KOPT-K1 (cell line): ENCODE results near the gene SDF2.
"Not testable (repeated sequence)": the region's sequence is repeated elsewhere in the genome, so short reads cannot be mapped to it uniquely, and the experiment has no call there.

Experiments used
- H3K27ac ChIP-seq: fragments of 200-600 bp; sonication (generic); 2 replicates; pipeline ENCODE4 v1.5.1; 2016; ENCODE audit warnings: antibody characterized with exemption, mild to moderate bottlenecking, low read depth, low read length; ENCODE audit not compliant: poor library complexity, severe bottlenecking
- H3K36me3 ChIP-seq: fragments of 200-600 bp; sonication (generic); 2 replicates; pipeline ENCODE4 v1.5.1; 2017; ENCODE audit warnings: antibody characterized with exemption, mild to moderate bottlenecking, low read length, moderate library complexity; ENCODE audit not compliant: insufficient read depth
- H3K9me3 ChIP-seq: fragments of 200-600 bp; sonication (generic); 2 replicates; pipeline ENCODE4 v1.5.1; 2017; ENCODE audit warnings: antibody characterized with exemption, low read length, mild to moderate bottlenecking; ENCODE audit not compliant: insufficient read depth, poor library complexity, severe bottlenecking

SDF2 gene

DNA sequence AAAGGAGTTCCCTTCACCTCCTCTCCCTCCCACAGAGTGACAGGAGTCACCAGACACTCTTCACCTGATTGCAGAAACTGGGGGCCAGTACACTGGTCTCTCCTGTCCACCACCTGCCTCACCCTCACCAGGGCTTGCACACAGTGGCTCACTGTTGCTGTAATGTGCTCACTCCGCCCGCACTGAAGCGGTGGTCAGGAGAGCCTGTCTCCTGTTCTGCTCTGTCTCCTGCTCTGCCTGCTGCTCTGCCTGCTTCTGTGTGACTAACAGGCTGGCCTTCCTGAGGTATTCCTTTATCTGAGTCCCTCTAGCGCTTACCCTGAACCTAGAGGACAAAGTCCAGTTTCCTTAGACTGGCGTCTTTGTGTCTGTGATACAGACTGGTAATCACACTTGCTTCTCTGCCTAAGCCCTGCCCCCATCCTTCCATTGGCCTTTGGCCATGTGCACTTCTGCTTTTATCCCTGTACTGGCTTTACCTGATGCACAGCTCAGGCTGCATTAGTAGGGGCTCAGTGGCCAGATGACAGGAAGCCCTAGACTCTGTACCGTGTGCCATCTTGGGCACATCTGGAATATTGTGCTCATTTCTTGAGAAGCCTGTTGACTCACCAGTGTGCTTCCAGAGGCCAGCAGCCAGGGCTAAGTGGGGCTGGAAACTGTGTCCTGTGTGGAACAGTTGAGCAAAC, 36.7 kb upstream of the SDF2 start:
- no peaks in the 10 kb centered on the region for H3K9me3 ChIP-seq
- H3K36me3 ChIP-seq = peaks cover 100% of the 10 kb centered on the region
- H3K27ac ChIP-seq = no peak overlapping the region

DNA sequence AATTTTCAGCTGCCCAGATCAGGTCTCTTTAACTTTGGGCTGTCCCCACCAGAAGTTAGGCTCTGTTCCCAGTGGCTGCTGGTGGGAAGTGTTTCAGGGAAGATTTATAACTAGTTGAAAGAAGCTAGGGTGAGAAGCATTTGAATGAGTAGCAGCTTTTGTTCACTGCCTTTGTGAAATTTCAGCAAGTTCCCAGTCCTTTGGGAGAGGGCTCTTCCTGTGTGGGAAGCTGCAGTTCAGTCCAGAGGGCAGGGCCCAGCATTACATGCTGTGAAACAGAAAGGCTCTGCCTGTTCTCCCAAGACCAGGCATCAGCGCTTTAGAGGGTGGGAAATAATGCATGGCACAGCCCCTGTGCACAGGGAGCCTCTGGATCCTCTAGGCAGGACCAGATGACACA, 32.2 kb upstream of the SDF2 start:
- Histone ChIP-seq H3K27ac (no peak overlapping the region), H3K36me3 (peaks cover 100% of the 10 kb centered on the region), H3K9me3 (no peaks in the 10 kb centered on the region)

DNA sequence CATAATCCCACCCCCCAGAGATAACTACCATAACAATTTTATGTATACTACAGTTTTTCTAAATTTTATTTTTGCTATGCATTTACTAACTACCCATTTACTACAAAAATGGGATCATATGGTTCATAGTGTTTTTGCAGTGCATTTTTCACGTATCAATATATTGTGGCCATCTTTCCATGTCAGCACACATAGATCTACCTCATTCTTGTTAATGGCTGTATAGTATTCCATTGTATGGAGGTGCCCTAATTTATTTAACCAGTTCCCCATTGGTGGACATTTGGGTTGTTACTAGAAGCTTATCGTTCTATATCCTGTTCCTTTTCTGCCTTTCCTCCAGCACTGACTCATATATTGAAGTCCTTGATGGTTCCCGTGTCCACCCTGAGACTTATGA, 27.3 kb upstream of the SDF2 start:
- Histone ChIP-seq H3K27ac (no peak overlapping the region), H3K9me3 (no peaks in the 10 kb centered on the region), H3K36me3 (peaks cover 99% of the 10 kb centered on the region)

DNA sequence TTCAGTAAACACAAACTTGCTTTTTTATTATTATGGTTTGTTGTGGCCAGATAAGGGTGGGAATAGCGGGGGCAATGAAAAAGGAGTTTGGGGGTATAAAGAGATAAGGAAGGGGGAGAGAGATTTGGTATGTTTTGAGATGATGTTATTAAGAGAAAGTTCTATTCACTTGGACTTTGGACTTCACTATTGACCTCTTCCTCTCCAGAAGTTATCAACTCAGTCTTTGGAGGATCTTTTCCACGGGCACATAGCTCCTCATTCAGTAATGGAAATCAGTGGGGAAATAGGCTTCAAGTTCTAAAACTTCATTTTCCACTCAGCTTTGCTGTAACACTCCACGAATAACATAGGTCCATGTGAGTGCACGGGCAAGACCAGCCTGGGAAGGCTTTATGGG, 26.8 kb upstream of the SDF2 start:
- Histone ChIP-seq H3K36me3 (peaks cover 99% of the 10 kb centered on the region), H3K9me3 (no peaks in the 10 kb centered on the region), H3K27ac (no peak overlapping the region)

DNA sequence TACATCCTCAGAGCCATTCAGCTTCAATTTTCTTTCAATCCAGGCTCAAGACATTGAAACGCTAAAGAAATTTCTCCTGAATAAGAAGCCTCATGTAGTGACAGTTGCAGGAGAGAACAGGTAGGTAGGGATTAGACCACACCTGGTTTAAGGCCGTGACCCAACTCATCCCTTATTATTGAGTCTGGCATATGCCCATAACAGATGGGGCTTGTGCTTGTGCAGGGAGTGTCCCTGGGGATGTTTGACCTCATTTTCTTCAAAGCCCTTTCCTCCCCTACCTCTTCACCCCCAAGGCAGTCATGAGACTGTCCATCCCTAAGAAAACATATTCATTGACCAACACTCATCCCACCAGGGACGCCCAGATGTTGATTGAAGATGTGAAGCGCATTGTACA, 24.6 kb upstream of the SDF2 start:
- Histone ChIP-seq H3K27ac (no peak overlapping the region), H3K9me3 (no peaks in the 10 kb centered on the region), H3K36me3 (peaks cover 99% of the 10 kb centered on the region)

DNA sequence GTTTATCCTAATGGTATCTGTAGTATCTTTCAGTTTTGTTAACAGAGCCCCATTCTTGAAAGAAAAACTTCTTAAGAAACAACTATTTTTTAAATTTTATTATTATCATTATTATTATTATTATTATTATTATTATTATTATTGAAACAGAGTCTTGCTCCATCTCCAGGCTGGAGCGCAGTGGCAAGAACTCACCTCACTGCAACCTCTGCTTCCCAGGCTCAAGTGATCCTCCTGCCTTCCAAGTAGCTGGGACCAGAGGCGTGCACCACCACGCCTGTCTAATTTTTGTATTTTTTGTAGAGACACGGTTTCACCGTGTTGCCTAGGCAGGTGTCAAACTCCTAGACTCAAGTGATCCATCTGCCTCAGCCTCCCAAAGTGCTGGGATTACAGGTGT, 23.7 kb upstream of the SDF2 start:
- no peaks in the 10 kb centered on the region for H3K9me3 ChIP-seq
- H3K36me3 ChIP-seq = peaks cover 99% of the 10 kb centered on the region
- no peak overlapping the region for H3K27ac ChIP-seq

DNA sequence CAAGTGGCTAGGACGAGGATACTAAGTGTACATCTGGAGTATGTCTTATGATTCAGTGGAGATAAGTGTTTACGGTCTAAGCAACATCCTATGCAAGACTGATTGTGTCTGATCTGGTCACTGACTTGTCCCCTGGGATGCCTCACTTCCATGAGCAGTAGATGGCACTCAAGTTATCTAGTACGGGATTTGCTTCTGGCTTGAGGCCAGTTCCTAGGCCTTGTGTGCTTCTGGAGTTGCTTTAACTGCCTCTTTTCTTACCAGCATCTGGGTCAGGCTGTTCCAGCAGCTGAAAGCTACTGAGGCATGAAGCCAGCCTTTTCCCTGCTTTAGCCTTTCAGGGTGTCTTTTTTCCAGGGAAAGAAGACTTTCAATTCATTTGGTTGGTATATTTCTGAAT, 23.3 kb upstream of the SDF2 start:
- no peak overlapping the region for H3K27ac ChIP-seq
- peaks cover 99% of the 10 kb centered on the region for H3K36me3 ChIP-seq
- no peaks in the 10 kb centered on the region for H3K9me3 ChIP-seq

DNA sequence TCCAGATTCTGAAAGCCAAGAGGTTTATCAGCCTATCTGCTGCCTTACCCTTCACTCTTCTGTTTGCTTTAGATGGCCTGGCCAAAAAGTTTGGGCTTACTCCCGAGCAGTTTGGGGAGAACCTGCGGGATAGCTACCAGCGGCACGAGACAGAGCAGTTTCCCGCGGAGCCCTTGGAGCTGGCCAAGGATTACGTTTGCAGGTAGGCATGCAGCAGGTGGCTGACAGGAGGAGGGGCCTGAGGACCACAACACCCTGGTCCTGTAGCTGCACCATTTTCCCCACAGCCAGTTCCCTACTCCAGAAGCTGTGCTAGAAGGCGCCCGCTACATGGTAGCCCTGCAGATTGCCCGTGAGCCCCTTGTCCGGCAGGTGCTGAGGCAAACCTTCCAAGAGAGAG, 20.9 kb upstream of the SDF2 start:
- Histone ChIP-seq H3K9me3 (no peaks in the 10 kb centered on the region), H3K27ac (no peak overlapping the region), H3K36me3 (peaks cover 99% of the 10 kb centered on the region)

DNA sequence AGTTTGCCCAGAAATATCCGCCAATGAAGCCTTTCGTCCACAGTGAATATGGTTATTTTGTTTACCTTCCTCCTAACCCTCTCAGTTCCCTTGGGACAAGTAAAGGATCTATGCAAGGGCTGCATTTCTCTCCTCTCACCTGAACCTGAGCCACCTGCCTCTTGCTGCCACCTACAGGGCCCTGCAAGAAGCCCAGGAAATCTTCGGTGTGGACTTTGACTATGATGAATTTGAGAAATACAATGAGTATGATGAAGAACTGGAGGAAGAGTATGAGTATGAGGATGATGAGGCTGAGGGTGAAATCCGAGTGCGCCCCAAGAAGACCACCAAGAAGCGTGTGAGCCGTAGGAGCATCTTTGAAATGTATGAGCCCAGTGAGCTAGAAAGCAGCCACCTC, 14.3 kb upstream of the SDF2 start:
- Histone ChIP-seq H3K36me3 (peaks cover 100% of the 10 kb centered on the region), H3K27ac (no peak overlapping the region), H3K9me3 (no peaks in the 10 kb centered on the region)

DNA sequence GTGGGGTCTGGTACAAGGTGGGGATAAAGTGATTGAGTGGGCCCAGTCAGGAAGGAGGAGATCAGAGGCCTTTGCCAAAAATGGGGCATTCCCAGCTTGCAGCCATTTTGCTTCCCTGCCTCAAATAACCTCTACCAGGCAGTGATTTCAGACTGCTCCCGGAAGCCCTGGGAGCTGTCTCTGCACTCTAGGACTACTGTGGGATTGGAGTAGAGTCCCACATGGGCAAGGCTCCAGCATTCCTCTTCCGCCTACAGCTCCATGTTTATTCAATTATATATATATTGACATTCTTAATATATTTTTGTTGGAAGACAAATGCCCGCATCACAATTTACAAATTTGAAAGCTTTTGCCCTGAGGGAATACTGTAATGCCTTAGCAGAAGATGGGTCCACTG, 13.8 kb upstream of the SDF2 start:
- Histone ChIP-seq H3K9me3 (no peaks in the 10 kb centered on the region), H3K36me3 (peaks cover 100% of the 10 kb centered on the region), H3K27ac (no peak overlapping the region)

DNA sequence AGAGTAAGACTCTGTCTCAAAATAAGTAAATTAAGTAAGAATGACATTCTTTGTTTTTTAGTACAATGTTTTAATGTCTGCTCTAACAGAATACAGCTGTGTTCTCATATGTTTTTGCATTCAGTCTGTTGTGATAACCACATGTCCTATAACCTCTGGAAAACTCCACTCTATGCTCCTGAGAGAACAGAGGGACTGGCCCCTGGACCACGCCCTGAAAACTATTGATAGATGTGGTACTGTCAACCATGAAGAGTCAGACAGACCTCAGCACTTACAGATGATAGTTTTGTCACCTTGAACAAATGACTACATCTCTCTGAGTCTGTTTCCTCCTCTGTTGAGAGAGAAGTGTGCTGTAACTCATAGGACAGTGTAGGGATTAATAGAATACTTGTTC, 8.2 kb upstream of the SDF2 start:
- Histone ChIP-seq H3K27ac (no peak overlapping the region), H3K36me3 (peaks cover 90% of the 10 kb centered on the region), H3K9me3 (no peaks in the 10 kb centered on the region)

DNA sequence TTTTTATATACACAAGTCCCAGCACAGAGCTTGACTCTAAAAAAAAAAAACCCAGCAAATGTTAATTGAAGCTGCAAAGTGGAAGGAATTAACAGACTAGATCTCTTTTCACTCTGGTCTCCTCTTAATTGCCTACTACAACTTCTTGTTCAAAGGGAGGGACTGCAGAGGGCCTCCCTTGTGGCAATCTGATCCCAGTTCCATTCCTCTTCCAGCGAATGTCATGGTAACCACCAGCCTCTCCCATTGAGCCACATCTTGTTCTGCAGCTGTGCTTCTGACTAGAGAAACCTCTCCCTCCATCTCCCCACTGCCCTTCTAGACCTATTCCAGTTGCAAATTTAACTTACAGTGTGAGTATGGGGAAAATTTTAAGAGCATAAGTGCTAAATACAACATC, 6.2 kb upstream of the SDF2 start:
- peaks cover 83% of the 10 kb centered on the region for H3K36me3 ChIP-seq

DNA sequence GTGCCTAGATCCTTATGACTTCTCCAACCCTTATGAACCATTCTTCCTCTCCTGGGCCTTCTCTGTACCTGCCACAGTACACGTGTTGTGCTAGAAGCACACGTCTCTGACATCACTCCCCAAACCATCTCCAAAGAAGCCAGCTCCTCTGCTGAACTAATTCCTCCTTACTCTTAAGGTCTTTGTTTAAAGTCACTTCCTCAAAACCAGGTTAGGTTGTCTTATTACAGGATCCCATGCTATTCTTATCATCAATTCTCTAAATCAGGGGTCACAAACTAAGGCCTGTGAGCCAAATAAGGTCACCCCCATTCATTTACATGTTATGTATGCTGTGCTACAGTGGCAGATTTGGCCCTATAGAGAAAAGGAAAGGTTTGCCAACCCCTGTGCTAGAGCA, 4.3 kb upstream of the SDF2 start:
- H3K9me3 ChIP-seq = no peaks in the 10 kb centered on the region
- H3K27ac ChIP-seq = no peak overlapping the region
- H3K36me3 ChIP-seq = peaks cover 64% of the 10 kb centered on the region

More for the DNA sequence above, 6.2 kb upstream of the SDF2 start:
- H3K9me3 ChIP-seq = no peaks in the 10 kb centered on the region
- no peak overlapping the region for H3K27ac ChIP-seq

DNA sequence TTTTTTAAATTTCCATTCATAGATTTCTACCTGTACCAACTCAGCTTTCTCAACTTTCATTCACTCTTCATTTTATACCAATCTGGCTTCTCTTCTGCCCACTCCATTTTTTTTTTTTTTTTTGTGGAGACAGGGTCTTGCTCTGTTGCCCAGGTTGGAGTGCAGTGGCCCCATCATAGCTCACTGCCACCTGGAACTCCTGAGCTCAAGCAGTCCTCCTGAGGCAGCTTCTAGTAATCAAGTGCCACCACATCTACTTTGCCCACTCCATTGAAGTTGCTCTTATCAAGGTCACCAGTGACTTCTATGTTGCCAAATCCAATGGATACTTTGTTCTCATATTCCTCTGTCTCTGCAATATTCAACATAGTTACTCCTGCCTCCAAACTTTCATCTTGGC, 2.0 kb upstream of the SDF2 start:
- H3K36me3 ChIP-seq = peaks cover 57% of the 10 kb centered on the region
- H3K27ac ChIP-seq = no peak overlapping the region
- H3K9me3 ChIP-seq = no peaks in the 10 kb centered on the region

DNA sequence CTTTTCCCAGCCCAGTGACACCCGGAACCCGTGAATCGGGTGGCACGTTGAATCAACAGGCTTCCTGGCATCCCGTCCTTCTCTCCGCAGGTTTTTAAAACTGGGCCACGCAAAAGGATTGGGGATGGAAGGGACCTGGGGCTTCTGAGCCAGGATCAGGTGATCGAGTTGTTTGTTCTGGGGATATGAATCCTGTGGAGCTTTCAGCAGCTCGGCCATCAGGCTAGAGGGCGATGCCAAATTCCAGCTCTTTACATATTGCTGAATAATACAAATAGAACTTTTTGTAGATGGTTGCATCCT, 772 bp upstream of the SDF2 start:
- Histone ChIP-seq H3K27ac (peak overlapping the region; percentile 97), H3K9me3 (no peaks in the 10 kb centered on the region), H3K36me3 (peaks cover 56% of the 10 kb centered on the region)

DNA sequence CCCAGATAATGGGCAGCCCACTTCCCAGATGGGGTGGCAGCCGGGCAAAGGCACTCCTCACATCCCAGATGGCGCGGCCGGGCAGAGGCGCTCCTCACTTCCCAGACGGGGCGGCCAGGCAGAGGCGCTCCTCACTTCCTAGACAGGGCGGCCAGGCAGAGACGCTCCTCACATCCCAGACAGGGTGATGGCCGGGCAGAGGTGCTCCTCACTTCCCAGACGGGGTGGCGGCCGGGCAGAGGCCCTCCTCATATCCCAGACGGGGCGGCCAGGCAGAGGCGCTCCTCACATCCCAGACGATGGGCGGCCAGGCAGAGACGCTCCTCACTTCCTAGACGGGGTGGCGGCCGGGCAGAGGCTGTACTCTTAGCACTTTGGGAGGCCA, 2.2 kb downstream of the SDF2 start:
- not testable (repeated sequence) for H3K27ac ChIP-seq, H3K9me3 ChIP-seq
- H3K36me3 ChIP-seq = peaks cover 59% of the 10 kb centered on the region
